Measurements from ENCODE around the gene ARMC8. TPM values are rescaled to one million over a fixed set of nuclear protein-coding genes. Genes with fewer than 3 reads are reported as not detected.
A peak's percentile ranks its signal among the peaks of the same experiment; 100 is the strongest.

Gene ARMC8
- total RNA-seq, 2 donors from 2014 or later = 55.6 to 75.8 TPM

- no peaks in the 10 kb centered on the region for H3K9me3 ChIP-seq (ENCODE audit: control insufficient read depth, low read length, poor library complexity, severe bottlenecking)
- H3K27me3 Mint-ChIP-seq = no peaks in the 10 kb centered on the region
- H3K27ac Mint-ChIP-seq = no peak overlapping the region
- DNase-seq (no peak), ATAC-seq (no peak)
- no peak overlapping the region for H3K4me3 Mint-ChIP-seq
- H3K36me3 Mint-ChIP-seq (ENCODE audit: low read depth) = peaks cover 2% of the 10 kb centered on the region
- H3K4me1 Mint-ChIP-seq = no peaks in the 10 kb centered on the region
Observed at GRCh38 chr3:138308783-138309182, 121.7 kb downstream of the ARMC8 start.

GRCh38 chr3:138310494-138310893, 123.4 kb downstream of the ARMC8 start:
- no peak overlapping the region for H3K27ac Mint-ChIP-seq
- no peak for ATAC-seq

GRCh38 chr3:138314751-138315150, 127.7 kb downstream of the ARMC8 start:
- no peak overlapping the region for H3K4me3 Mint-ChIP-seq
- no peak overlapping the region for H3K27ac Mint-ChIP-seq
- ATAC-seq (no peak), DNase-seq (no peak)
- H3K4me1 Mint-ChIP-seq = no peaks in the 10 kb centered on the region
- no peaks in the 10 kb centered on the region for H3K27me3 Mint-ChIP-seq
- no peaks in the 10 kb centered on the region for H3K9me3 ChIP-seq (ENCODE audit: control insufficient read depth, low read length, poor library complexity, severe bottlenecking)
- H3K36me3 Mint-ChIP-seq (ENCODE audit: low read depth) = peaks cover 2% of the 10 kb centered on the region

More at GRCh38 chr3:138310494-138310893, 123.4 kb downstream of the ARMC8 start:
- no peaks in the 10 kb centered on the region for H3K9me3 ChIP-seq (ENCODE audit: control insufficient read depth, low read length, poor library complexity, severe bottlenecking)
- Mint-ChIP-seq H3K36me3 (ENCODE audit: low read depth) (peaks cover 2% of the 10 kb centered on the region), H3K4me3 (no peak overlapping the region), H3K27me3 (no peaks in the 10 kb centered on the region), H3K4me1 (no peaks in the 10 kb centered on the region)
- DNase-seq = no peak

- Mint-ChIP-seq H3K27me3 (no peaks in the 10 kb centered on the region), H3K4me1 (peaks cover 5% of the 10 kb centered on the region), H3K36me3 (ENCODE audit: low read depth) (no peaks in the 10 kb centered on the region), H3K27ac (no peak overlapping the region), H3K4me3 (no peak overlapping the region)
- ATAC-seq (no peak), DNase-seq (no peak)
- no peaks in the 10 kb centered on the region for H3K9me3 ChIP-seq (ENCODE audit: control insufficient read depth, low read length, poor library complexity, severe bottlenecking)
Observed at GRCh38 chr3:138317687-138318086, 130.6 kb downstream of the ARMC8 start.

- H3K4me3 Mint-ChIP-seq = no peak overlapping the region
- no peak overlapping the region for H3K27ac Mint-ChIP-seq
- DNase-seq = no peak
- H3K4me1 Mint-ChIP-seq = peaks cover 23% of the 10 kb centered on the region
- H3K9me3 ChIP-seq (ENCODE audit: control insufficient read depth, low read length, poor library complexity, severe bottlenecking) = no peaks in the 10 kb centered on the region
- no peaks in the 10 kb centered on the region for H3K36me3 Mint-ChIP-seq (ENCODE audit: low read depth)
- no peak for ATAC-seq
- H3K27me3 Mint-ChIP-seq = no peaks in the 10 kb centered on the region
Observed at GRCh38 chr3:138323971-138324370, 136.9 kb downstream of the ARMC8 start.

GRCh38 chr3:138325990-138326389, 138.9 kb downstream of the ARMC8 start:
- peaks cover 30% of the 10 kb centered on the region for H3K4me1 Mint-ChIP-seq

GRCh38 chr3:138326866-138327595, 139.9 kb downstream of the ARMC8 start:
- H3K27ac Mint-ChIP-seq = peak overlapping the region; percentile 94
- DNase-seq (no peak), ATAC-seq (no peak)
- no peaks in the 10 kb centered on the region for H3K9me3 ChIP-seq (ENCODE audit: control insufficient read depth, low read length, poor library complexity, severe bottlenecking)
- H3K4me3 Mint-ChIP-seq = no peak overlapping the region
- H3K27me3 Mint-ChIP-seq = no peaks in the 10 kb centered on the region
- H3K4me1 Mint-ChIP-seq = peaks cover 30% of the 10 kb centered on the region
- no peaks in the 10 kb centered on the region for H3K36me3 Mint-ChIP-seq (ENCODE audit: low read depth)

More at GRCh38 chr3:138325990-138326389, 138.9 kb downstream of the ARMC8 start:
- ATAC-seq (no peak), DNase-seq (no peak)
- Mint-ChIP-seq H3K27me3 (no peaks in the 10 kb centered on the region), H3K27ac (no peak overlapping the region), H3K36me3 (ENCODE audit: low read depth) (no peaks in the 10 kb centered on the region), H3K4me3 (no peak overlapping the region)
- no peaks in the 10 kb centered on the region for H3K9me3 ChIP-seq (ENCODE audit: control insufficient read depth, low read length, poor library complexity, severe bottlenecking)

GRCh38 chr3:138327831-138328230, 140.7 kb downstream of the ARMC8 start:
- no peak for ATAC-seq
- no peaks in the 10 kb centered on the region for H3K9me3 ChIP-seq (ENCODE audit: control insufficient read depth, low read length, poor library complexity, severe bottlenecking)
- Mint-ChIP-seq H3K4me3 (peak overlapping the region; percentile 19), H3K4me1 (peaks cover 27% of the 10 kb centered on the region), H3K36me3 (ENCODE audit: low read depth) (no peaks in the 10 kb centered on the region), H3K27me3 (no peaks in the 10 kb centered on the region), H3K27ac (peak overlapping the region; percentile 94)
- DNase-seq = no peak

GRCh38 chr3:138328341-138328740, 141.2 kb downstream of the ARMC8 start:
- no peaks in the 10 kb centered on the region for H3K27me3 Mint-ChIP-seq
- H3K27ac Mint-ChIP-seq = peak overlapping the region; percentile 94
- H3K9me3 ChIP-seq (ENCODE audit: control insufficient read depth, low read length, poor library complexity, severe bottlenecking) = no peaks in the 10 kb centered on the region
- H3K4me3 Mint-ChIP-seq = peak overlapping the region; percentile 74
- no peaks in the 10 kb centered on the region for H3K36me3 Mint-ChIP-seq (ENCODE audit: low read depth)
- no peak for ATAC-seq
- DNase-seq = no peak
- peaks cover 27% of the 10 kb centered on the region for H3K4me1 Mint-ChIP-seq

- Mint-ChIP-seq H3K27ac (peak within 1 kb of the TSS; percentile 94), H3K36me3 (ENCODE audit: low read depth) (no peaks in the 10 kb centered on the region), H3K4me3 (peak within 1 kb of the TSS; percentile 91), H3K4me1 (peaks cover 24% of the 10 kb centered on the region), H3K27me3 (no peaks in the 10 kb centered on the region)
- peak; percentile 86 to 88 (median 87) for DNase-seq
- ATAC-seq = peak; percentile 89
- H3K9me3 ChIP-seq (ENCODE audit: control insufficient read depth, low read length, poor library complexity, severe bottlenecking) = no peaks in the 10 kb centered on the region
Observed at GRCh38 chr3:138329127-138329983, 142.3 kb downstream of the ARMC8 start, which contains the start of gene NME9. NME9 (minus strand) TSS chr3:138329851; CDS start chr3:138329335, 516 bp downstream.

GRCh38 chr3:138329984-138330293, 142.8 kb downstream of the ARMC8 start:
- Mint-ChIP-seq H3K27ac (peak overlapping the region; percentile 94), H3K4me3 (peak overlapping the region; percentile 91), H3K4me1 (peaks cover 20% of the 10 kb centered on the region), H3K27me3 (no peaks in the 10 kb centered on the region), H3K36me3 (ENCODE audit: low read depth) (no peaks in the 10 kb centered on the region)
- DNase-seq = no peak
- H3K9me3 ChIP-seq (ENCODE audit: control insufficient read depth, low read length, poor library complexity, severe bottlenecking) = no peaks in the 10 kb centered on the region
- ATAC-seq = no peak

- H3K9me3 ChIP-seq (ENCODE audit: control insufficient read depth, low read length, poor library complexity, severe bottlenecking) = no peaks in the 10 kb centered on the region
- Mint-ChIP-seq H3K36me3 (ENCODE audit: low read depth) (no peaks in the 10 kb centered on the region), H3K27me3 (no peaks in the 10 kb centered on the region), H3K4me3 (no peak overlapping the region), H3K4me1 (peaks cover 20% of the 10 kb centered on the region), H3K27ac (peak overlapping the region; percentile 29)
- DNase-seq (no peak), ATAC-seq (no peak)
Observed at GRCh38 chr3:138331143-138331894, 144.2 kb downstream of the ARMC8 start.

GRCh38 chr3:138332472-138333073, 145.5 kb downstream of the ARMC8 start:
- ATAC-seq (no peak), DNase-seq (no peak)
- H3K36me3 Mint-ChIP-seq (ENCODE audit: low read depth) = no peaks in the 10 kb centered on the region
- no peaks in the 10 kb centered on the region for H3K27me3 Mint-ChIP-seq
- no peak overlapping the region for H3K27ac Mint-ChIP-seq
- H3K9me3 ChIP-seq (ENCODE audit: control insufficient read depth, low read length, poor library complexity, severe bottlenecking) = no peaks in the 10 kb centered on the region
- peaks cover 20% of the 10 kb centered on the region for H3K4me1 Mint-ChIP-seq
- no peak overlapping the region for H3K4me3 Mint-ChIP-seq
